GM18511 (cell line): ENCODE results near the gene GOLGA8S.
"Not testable (repeated sequence)": the region's sequence is repeated elsewhere in the genome, so short reads cannot be mapped to it uniquely, and the experiment has no call there.

Experiments
- ATAC-seq: cut with Tn5 transposase; IDR thresholded peaks from one replicate; pipeline ENCODE4 v1.9.1; 2021; ENCODE audit warnings: mild to moderate bottlenecking, moderate library complexity; ENCODE audit not compliant: unreplicated experiment

Gene GOLGA8S, protein sequence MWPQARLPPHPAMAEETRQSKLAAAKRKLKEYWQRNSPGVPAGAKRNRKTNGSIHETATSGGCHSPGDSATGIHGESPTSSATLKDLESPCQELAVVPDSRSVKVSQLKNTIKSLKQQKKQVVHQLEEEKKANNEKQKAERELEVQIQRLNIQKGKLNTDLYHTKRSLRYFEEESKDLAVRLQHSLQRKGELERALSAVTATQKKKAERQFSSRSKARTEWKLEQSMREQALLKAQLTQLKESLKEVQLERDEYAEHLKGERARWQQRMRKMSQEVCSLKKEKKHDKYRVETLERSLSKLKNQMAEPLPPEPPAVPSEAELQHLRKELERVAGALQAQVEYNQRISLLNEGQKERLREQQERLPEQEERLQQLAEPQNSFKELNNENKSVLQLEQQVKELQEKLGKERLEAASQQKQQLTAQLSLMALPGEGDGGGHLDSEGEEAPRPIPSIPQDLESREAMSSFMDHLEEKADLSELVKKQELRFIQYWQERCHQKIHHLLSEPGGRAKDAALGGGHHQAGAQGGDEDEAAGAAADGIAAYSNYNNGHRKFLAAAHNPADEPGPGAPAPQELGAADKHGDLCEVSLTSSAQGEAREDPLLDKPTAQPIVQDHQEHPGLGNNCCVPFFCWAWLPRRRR

GRCh38 chr15:23354448-23354847 is at the start of gene GOLGA8S:
GOLGA8S (plus strand) TSS chr15:23354748; CDS start chr15:23354810, 62 bp downstream.
- ATAC-seq = not testable (repeated sequence)

GRCh38 chr15:23304805-23305204 is 49.7 kb upstream of the GOLGA8S start:
- not testable (repeated sequence) for ATAC-seq

- ATAC-seq = not testable (repeated sequence)
Observed at GRCh38 chr15:23305921-23306320, 48.6 kb upstream of the GOLGA8S start.

DNA sequence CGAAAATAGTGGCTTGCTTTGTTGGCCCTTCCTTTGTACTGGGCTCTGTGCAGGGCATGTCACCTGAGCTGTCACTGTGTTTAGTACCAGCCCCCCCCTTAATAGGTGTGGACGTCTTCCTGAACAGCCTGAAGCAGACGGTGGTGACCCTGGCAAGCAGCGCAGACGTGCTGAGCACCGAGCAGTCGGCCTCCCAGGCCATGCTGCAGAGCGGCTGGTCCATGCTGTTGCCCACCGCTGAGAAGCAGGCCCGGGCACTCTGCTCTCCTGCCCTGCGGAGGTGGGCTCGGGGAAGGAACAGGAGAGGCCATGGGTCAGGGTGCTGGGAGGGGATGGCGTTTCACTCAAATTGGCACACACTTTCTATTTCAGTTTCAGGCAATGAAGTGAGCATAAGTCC is 43.3 kb upstream of the GOLGA8S start:
- not testable (repeated sequence) for ATAC-seq

DNA sequence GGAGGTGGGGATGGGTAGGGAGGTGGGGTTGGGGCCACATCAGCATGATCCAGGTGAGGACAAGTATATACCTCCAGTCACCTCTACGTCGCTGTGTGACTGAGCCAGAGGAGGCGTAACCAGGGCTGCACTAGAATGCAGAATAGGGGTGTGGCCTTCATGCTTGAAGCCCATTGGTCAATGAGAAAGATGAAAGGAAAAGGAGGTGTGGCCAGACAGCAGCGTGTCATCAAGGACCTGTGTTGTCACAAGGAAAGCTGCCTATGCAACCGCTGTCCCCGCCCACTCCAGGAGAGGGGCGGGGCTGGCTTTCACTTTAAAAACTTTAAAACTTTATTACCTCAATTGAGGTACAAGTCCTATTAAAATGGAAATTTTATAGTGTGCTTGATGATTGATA is 20.5 kb upstream of the GOLGA8S start, which contains the start of gene GOLGA6L26:
Gene GOLGA6L26, minus strand, starts transcription at position 101 of the 400 bp plus-strand sequence. Its CDS starts 61 bp downstream, at position 40.
- ATAC-seq = not testable (repeated sequence)

GRCh38 chr15:23362622-23363021 is 8.1 kb downstream of the GOLGA8S start:
- ATAC-seq = not testable (repeated sequence)

- not testable (repeated sequence) for ATAC-seq
Observed at GRCh38 chr15:23364261-23364660, 9.7 kb downstream of the GOLGA8S start.

DNA sequence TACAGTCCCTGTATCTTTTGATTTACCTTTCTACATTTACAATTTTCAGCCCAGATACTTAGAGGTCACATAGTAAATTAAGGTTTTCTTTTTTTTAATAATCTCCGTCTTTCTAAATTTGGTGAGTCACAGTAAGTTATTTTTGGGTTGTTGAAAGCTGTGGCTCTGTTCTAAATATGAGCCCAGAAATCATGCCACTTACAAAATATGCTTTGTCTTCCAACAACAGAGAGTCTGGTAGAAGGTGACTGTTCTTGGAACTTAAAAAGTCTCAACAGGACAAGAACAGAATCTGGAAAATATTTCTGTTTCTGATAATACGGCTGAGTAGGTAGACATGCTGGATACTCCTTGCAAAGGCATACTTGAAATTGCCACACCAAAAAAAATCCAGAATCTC is 16.0 kb downstream of the GOLGA8S start:
- ATAC-seq = no peak

DNA sequence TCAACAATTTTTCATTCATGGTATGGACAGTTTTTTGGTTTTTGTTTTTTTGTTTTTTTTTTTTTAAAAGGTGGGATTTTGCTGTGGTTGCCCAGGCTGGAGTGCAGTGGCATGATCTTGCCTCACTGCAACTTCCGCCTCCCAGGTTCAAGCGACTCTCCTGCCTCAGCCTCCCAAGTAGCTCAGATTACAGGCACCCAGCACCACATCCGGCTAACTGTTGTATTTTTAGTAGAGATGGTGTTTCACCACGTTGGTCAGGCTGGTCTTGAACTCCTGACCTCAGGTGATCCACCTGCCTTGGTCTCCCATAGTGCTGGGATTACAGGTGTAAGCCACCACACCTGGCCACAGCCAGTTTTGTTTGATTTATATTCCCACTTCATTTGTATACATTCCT is 16.6 kb downstream of the GOLGA8S start:
- ATAC-seq = not testable (repeated sequence)

DNA sequence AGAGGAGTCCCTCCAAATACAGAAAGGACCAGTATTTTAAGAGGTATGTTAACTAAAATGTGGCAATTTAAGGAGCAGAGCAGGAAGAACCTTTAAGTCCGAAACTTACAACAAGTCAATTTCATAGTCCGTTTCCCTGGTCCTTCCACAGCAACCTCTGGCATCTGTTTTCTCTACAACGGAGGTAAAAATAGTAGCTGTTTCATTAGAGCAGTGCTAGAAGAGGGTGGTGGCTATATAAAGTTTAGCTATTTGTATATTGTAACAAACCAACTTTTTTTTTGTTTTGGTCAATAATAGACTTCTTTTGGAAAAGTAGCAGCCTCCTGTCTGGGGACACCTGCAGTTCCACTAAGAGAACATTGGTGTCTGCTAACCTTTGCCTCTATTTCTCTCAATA is 17.3 kb downstream of the GOLGA8S start:
- ATAC-seq = not testable (repeated sequence)

GRCh38 chr15:23372284-23372683 is 17.7 kb downstream of the GOLGA8S start:
- ATAC-seq = no peak

DNA sequence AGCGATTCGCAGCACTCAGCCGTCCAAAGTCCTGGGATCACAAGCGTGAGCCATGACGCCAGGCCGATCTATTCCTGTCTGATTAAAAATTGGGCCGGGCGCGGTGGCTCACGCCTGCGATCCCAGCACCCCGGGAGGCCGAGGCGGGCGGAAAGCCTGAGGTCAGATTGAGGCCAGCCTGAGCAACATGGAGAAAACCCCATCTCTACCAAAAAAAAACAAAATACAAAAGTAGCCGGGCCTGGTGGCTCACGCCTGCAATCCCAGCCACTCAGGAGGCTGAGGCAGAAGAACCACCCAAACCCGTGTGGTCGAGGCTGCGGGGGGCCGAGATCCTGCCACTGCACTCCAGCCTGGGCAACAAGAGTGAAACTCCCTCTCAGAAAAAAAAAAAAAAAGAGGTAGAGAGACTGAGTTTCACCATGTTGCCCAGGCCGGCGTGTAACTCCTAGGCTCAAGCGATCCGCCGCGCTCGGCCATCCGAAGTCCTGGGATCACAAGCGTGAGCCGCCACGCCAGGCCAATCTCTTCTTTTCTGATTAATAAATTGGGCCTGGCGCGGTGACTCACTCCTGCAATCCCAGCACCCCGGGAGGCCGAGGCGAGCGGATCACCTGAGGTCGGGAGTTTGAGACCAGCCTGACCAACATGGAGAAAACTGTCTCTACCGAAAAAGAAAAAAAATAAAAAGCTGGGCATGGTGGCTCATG is 18.5 kb downstream of the GOLGA8S start:
- ATAC-seq = not testable (repeated sequence)

DNA sequence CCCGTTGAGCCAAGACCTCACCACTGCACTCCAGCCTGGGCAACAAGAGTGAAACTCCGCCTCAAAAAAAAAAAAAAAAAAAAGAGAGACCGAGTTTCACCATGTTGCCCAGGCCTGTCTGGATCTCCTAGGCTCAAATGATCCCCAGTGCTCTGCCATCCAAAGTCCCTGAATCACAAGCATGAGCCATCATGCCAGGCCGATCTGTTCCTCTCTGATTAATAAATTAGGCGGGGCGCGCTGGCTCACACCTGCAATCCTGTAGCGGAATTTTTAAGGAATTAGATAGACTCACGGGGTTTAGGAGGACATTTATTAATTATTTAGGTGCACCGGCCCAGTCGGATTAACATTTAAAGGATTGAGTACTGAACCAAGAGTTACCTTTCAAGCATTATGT is 19.7 kb downstream of the GOLGA8S start:
- ATAC-seq = not testable (repeated sequence)

- ATAC-seq = not testable (repeated sequence)
Observed at GRCh38 chr15:23378946-23379345, 24.4 kb downstream of the GOLGA8S start.

DNA sequence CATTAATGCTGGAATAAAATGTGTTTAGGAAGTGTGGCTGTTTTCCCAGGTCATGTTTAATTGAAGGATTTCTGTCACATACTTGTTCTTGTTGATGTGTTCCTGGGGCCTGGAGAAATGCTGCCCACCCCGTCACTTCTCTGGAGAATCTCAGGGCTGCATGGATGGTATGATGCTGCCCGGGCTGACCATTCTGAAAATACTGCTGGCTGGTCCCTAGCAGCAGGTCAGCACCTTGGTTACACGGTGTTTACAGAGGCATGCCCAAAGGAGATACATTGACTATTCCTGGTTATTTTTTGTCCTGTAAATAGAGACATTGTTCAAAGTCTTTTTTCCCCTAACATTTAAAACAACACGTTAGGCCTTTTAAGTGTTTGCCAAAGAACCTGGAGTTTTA is 26.2 kb downstream of the GOLGA8S start:
- not testable (repeated sequence) for ATAC-seq

DNA sequence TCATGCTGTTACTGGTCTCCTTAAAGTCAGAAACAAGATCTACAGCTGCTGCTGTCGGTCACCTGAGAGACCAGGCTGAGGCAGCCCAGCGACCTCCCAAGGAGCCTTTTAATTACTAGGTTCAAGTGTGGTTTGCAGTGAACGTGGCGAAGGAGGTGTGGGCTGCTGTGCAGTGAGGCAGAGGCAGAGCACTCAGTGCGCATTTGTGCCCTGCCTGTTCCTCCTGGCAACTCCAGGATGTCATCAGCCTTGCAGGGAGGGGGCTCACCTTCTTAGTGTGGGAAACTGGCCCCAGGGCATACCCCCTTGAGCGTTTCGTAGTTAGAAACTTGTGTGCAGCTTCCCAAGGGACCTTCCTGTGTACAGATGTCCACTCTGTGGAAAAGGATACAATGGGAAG is 26.6 kb downstream of the GOLGA8S start:
- ATAC-seq = not testable (repeated sequence)

GRCh38 chr15:23384371-23384770 is 29.8 kb downstream of the GOLGA8S start:
- ATAC-seq = no peak

GRCh38 chr15:23385886-23386430 is 31.4 kb downstream of the GOLGA8S start:
- no peak for ATAC-seq

DNA sequence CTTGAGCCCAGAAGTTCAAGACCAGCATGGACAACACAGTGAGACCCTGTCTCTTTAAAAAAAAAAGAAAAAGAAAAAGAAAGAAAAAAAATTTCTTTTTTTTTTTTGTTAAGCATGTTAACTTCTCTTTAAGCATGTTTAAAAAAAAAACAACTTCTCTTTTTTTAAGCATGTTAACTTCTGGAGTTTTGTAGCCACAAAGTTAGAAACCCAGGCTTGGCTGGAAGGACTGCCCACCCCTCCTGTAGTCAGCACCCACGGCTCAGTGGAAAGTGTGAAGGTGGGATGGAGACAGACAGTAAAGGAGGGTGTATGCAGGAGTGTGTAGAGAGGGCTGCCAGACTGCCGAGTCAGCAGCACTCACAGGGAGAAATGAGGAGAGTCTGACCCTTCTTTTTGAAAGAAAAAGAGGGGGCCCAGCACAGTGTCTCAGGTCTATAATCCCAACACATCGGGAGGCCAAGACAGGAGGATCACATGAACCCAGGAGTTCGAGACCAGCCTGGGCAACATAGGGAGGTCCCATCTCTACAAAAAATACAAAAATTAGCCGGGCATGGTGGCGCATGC is 33.2 kb downstream of the GOLGA8S start:
- ATAC-seq = no peak

GRCh38 chr15:23395030-23395692 is 40.6 kb downstream of the GOLGA8S start:
- no peak for ATAC-seq
